SIG-M5 (cell line): Measurements from ENCODE around the gene ENTPD5.
"Not testable (repeated sequence)": the region's sequence is repeated elsewhere in the genome, so short reads cannot be mapped to it uniquely, and the experiment has no call there.

Source experiments
- DNase-seq: peaks from one replicate; lab custom pipeline; 2025; lab: John Stamatoyannopoulos, UW

ENTPD5 gene

GRCh38 chr14:73944432-73945158, 74.5 kb downstream of the ENTPD5 start:
- DNase-seq: no peak

DNA sequence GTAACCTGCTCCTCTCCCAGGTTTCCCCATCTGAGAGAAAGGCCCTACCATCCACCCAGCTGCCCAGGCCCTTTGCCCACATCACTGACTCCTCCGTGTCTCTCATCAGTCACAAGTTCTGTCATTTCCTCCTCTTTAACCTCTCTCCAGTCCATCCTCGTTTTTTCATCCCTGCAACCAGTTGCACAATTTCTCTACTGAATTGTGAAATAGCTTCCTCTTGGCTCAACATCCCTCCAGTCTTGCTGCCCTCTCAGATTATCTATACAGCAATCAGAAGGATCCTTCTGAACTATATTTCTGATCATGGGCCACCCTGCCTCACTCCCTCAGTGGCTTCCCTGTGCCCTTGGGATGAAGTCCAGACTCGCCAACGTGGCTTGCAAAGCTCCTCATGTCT, 76.0 kb downstream of the ENTPD5 start:
- DNase-seq: peak; percentile 22

GRCh38 chr14:73942180-73942579, 76.9 kb downstream of the ENTPD5 start:
- no peak for DNase-seq

- DNase-seq: no peak
These were observed 82.1 kb downstream of the ENTPD5 start for GRCh38 chr14:73937012-73937411.

GRCh38 chr14:73936548-73936947, 82.5 kb downstream of the ENTPD5 start:
- no peak for DNase-seq

GRCh38 chr14:73935666-73936065, 83.4 kb downstream of the ENTPD5 start:
- no peak for DNase-seq

GRCh38 chr14:73924337-73924736, 94.8 kb downstream of the ENTPD5 start:
- DNase-seq: no peak

- not testable (repeated sequence) for DNase-seq
These were observed 99.6 kb downstream of the ENTPD5 start for GRCh38 chr14:73919457-73919856.

DNA sequence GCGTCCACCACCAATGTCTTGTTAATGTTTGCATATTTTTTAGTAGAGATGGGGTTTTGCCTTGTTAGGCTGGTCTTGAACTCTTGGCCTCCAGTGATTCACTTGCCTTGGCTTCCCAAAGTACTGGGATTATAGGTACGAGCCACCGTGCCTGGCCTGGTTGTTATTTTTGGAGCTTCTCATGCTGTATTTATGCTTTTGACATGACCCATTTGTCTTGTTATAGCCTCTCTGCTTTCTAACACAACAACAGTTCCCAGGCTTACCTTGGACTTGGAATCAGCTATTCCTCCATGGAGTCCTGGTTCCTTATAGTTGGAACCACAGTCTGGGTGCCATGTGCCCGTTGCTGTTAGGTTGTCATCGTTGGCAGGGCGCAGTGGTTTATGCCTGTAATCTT, 102.8 kb downstream of the ENTPD5 start:
- DNase-seq: no peak

DNA sequence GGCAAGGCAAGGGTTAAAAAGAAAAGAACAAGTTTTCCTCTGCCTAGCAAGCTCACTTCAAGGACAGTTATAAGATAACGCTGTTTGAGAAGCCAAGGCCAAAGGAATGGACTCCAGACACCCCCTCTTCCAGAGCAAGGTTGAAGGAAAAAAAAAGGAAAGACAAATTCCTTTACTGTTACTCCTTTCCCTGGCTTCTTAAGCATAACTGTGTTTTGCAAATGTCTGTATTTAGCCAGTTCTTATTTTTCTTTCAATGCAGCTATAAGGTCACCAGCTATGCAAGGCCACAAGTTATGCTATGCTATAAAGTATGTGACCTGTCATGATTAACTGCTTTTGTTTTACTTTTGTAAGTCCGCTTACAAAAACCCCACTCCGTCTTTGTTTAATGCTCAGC, 105.8 kb downstream of the ENTPD5 start:
- DNase-seq: no peak

DNA sequence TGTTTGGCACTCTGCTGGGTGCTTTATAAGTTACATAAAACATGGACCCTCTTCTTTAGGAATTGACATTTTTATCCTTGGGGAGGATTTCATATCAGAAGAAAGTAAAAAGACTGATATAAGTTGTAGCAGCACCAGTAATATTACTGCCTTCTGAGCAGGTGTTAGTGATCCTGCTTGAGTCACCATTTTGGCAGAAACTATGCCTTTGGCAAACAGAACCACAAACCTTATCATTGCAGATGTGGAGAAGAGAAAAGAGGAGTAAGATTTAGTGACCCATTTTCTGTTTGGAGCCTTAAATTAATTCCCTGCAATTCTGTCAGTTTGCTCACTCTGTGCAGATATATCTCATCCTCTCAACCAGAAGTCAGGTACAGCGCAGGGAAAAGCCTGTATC, 109.4 kb downstream of the ENTPD5 start:
- no peak for DNase-seq
